ENCODE measurements around the gene LDLRAD4. TPM values are rescaled to one million over a fixed set of nuclear protein-coding genes. Genes with fewer than 3 reads are reported as not detected.
A peak's percentile ranks its signal among the peaks of the same experiment; 100 is the strongest.

Gene LDLRAD4
- total RNA-seq, 1 donor from 2014 or later, result 18.4 TPM

DNA sequence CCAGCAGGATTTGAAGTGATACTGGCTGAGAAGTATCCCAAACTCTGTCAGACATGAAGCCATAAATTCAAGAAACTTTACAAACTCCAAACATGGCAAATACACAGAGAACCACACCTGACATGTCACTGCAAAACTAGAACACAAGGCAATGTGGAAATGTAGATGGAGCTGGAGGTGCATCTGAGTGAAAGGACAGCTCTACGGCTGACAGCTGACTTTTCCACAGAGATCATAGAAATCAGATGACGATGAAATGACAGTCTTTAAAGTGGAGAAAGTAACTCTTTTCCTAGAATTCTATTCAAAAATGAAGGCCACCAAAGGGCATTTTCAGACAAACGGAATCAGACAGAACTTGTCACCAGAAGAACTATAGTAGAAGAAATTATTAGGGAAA lies 97.5 kb downstream of the LDLRAD4 start:
- no peak overlapping the region for H3K4me3 ChIP-seq
- no peak for DNase-seq
- no peaks in the 10 kb centered on the region for H3K4me1 ChIP-seq
- TF ChIP-seq CTCF (IDR thresholded peaks at IDR 0.05), result no peak
- H3K27ac ChIP-seq, result no peak overlapping the region
- no peaks in the 10 kb centered on the region for H3K27me3 ChIP-seq
- peaks cover 15% of the 10 kb centered on the region for H3K9me3 ChIP-seq
- H3K36me3 ChIP-seq, result no peaks in the 10 kb centered on the region
- intact Hi-C loops (cut with DNase I), result no loop called here
- ATAC-seq, result no peak

DNA sequence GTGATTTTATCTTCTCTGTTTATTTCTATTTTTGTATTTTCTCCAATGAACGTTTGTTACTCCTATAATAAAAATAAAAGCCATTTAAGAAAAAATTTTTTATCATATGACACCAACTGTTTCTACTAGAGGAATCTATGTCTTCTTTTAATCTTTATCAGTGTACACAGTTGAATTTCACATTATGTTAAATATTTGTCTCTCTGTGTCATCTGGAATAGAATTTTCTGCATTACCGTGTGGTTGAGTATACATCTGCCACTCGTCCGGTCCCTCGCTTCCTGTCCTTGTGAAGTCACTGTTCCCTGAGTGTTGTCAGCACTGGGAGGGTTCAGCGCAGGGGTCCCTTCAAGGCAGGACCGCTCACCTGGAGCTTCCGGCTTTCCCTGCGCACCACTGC lies 99.2 kb downstream of the LDLRAD4 start:
- intact Hi-C loops (cut with DNase I), result no loop called here
- H3K4me1 ChIP-seq, result no peaks in the 10 kb centered on the region
- no peaks in the 10 kb centered on the region for H3K36me3 ChIP-seq
- no peak overlapping the region for H3K4me3 ChIP-seq
- ATAC-seq (no peak), DNase-seq (no peak)
- peaks cover 15% of the 10 kb centered on the region for H3K9me3 ChIP-seq
- TF ChIP-seq CTCF (IDR thresholded peaks at IDR 0.05), result no peak
- no peak overlapping the region for H3K27ac ChIP-seq
- no peaks in the 10 kb centered on the region for H3K27me3 ChIP-seq

GRCh38 chr18:13318731-13319501 lies 100.4 kb downstream of the LDLRAD4 start:
- Histone ChIP-seq H3K36me3 (no peaks in the 10 kb centered on the region), H3K4me1 (no peaks in the 10 kb centered on the region), H3K9me3 (peaks cover 15% of the 10 kb centered on the region), H3K27ac (no peak overlapping the region), H3K27me3 (no peaks in the 10 kb centered on the region), H3K4me3 (no peak overlapping the region)
- ATAC-seq (peak; percentile 44), DNase-seq (no peak)
- intact Hi-C loops (cut with DNase I), result no loop called here
- no peak for TF ChIP-seq CTCF (IDR thresholded peaks at IDR 0.05)

- DNase-seq (no peak), ATAC-seq (no peak)
- Histone ChIP-seq H3K27ac (no peak overlapping the region), H3K36me3 (no peaks in the 10 kb centered on the region), H3K4me1 (no peaks in the 10 kb centered on the region), H3K9me3 (peaks cover 15% of the 10 kb centered on the region), H3K27me3 (no peaks in the 10 kb centered on the region), H3K4me3 (no peak overlapping the region)
- intact Hi-C loops (cut with DNase I), result no loop called here
- no peak for TF ChIP-seq CTCF (IDR thresholded peaks at IDR 0.05)
Measured at GRCh38 chr18:13319629-13320028, 101.1 kb downstream of the LDLRAD4 start.

- Histone ChIP-seq H3K27ac (no peak overlapping the region), H3K4me3 (no peak overlapping the region), H3K4me1 (no peaks in the 10 kb centered on the region), H3K27me3 (no peaks in the 10 kb centered on the region), H3K9me3 (peaks cover 15% of the 10 kb centered on the region), H3K36me3 (no peaks in the 10 kb centered on the region)
- no peak for TF ChIP-seq CTCF (IDR thresholded peaks at IDR 0.05)
- intact Hi-C loops (cut with DNase I), result no loop called here
- DNase-seq (no peak), ATAC-seq (no peak)
Measured at GRCh38 chr18:13320096-13320495, 101.5 kb downstream of the LDLRAD4 start.

All from upper lobe of right lung (tissue), 1 donor.